HG02970 (cell line): ENCODE data around the gene RTKN.
"Not testable (repeated sequence)": the region's sequence is repeated elsewhere in the genome, so short reads cannot be mapped to it uniquely, and the experiment has no call there.

ENCODE experiments used
- ATAC-seq: cut with Tn5 transposase; IDR thresholded peaks from one replicate; pipeline ENCODE4 v1.9.1; 2021; ENCODE audit warnings: mild to moderate bottlenecking, moderate library complexity, moderate number of reproducible peaks; ENCODE audit not compliant: unreplicated experiment, low FRiP score

The RTKN gene

GRCh38 chr2:74461187-74462053 lies 19.7 kb upstream of the RTKN start:
- no peak for ATAC-seq

- ATAC-seq: not testable (repeated sequence)
Observed at GRCh38 chr2:74460187-74460586, 18.4 kb upstream of the RTKN start.

GRCh38 chr2:74459503-74460118 lies 17.9 kb upstream of the RTKN start:
- not testable (repeated sequence) for ATAC-seq

- no peak for ATAC-seq
Observed at GRCh38 chr2:74458938-74459363, 17.2 kb upstream of the RTKN start.

- peak; percentile 82 for ATAC-seq
Observed at GRCh38 chr2:74458132-74458937, 16.6 kb upstream of the RTKN start, which contains the start of gene WBP1. Gene WBP1 (plus strand): TSS chr2:74458438. CDS start chr2:74458603, 165 bp downstream.

- ATAC-seq: peak; percentile 35
Observed at GRCh38 chr2:74457549-74458131, 15.9 kb upstream of the RTKN start.

- ATAC-seq: no peak
Observed at GRCh38 chr2:74457129-74457548, 15.4 kb upstream of the RTKN start.

- ATAC-seq: peak; percentile 44
Observed at GRCh38 chr2:74454654-74455511, 13.1 kb upstream of the RTKN start, which contains the start of gene INO80B. Gene INO80B (plus strand): TSS chr2:74455087. CDS start chr2:74455117, 30 bp downstream.

GRCh38 chr2:74450570-74451190 lies 8.9 kb upstream of the RTKN start:
- ATAC-seq: no peak

- ATAC-seq: no peak
Observed at GRCh38 chr2:74448771-74449170, 7.0 kb upstream of the RTKN start.

- ATAC-seq: no peak
Observed at GRCh38 chr2:74447230-74447999, 5.7 kb upstream of the RTKN start.

- ATAC-seq: no peak
Observed at GRCh38 chr2:74444498-74445318, 3.0 kb upstream of the RTKN start.

- ATAC-seq: not testable (repeated sequence)
Observed at GRCh38 chr2:74442483-74443297, 953 bp upstream of the RTKN start.

- no peak for ATAC-seq
Observed at GRCh38 chr2:74441170-74441689, 507 bp downstream of the RTKN start.

GRCh38 chr2:74440378-74441169 lies 1.2 kb downstream of the RTKN start:
- ATAC-seq: peak; percentile 53
